Ovary (tissue), 3 donors: Measurements from ENCODE around the gene HCN1.

ENCODE experiments used
- CTCF ChIP-seq, 3 donors: fragments of 450-650 bp in 2 of 3; fragments of 200-600 bp in 1 of 3; IDR thresholded peaks; one replicate each; pipeline versions ENCODE4 v1.5.1 to v1.8.0; 2016 to 2022; ENCODE audit warnings: antibody characterized with exemption in 3 of 3, mild to moderate bottlenecking in 1 of 3
- POLR2A ChIP-seq: fragments of 450-650 bp; IDR thresholded peaks from one replicate; pipeline ENCODE4 v1.6.1; 2017; ENCODE audit warnings: antibody characterized with exemption, mild to moderate bottlenecking, moderate library complexity
- donor health status: DM: no; HTN: no; CAD: no.

- TF ChIP-seq CTCF (IDR thresholded peaks at IDR 0.05) (no peak), POLR2A (no peak)
Observed at GRCh38 chr5:45642370-45642769, 53.8 kb downstream of the HCN1 start.
